ENCODE results near the gene RBM47. TPM values are rescaled to one million over a fixed set of nuclear protein-coding genes. Genes with fewer than 3 reads are reported as not detected.

RBM47 gene
- total and polyA plus RNA-seq, 10 of the 15 experiments (the other 5 are each of a cell fraction or from before 2014, with no cell fraction given) = 7.9 to 45.0 (median 28.7) TPM

DNA sequence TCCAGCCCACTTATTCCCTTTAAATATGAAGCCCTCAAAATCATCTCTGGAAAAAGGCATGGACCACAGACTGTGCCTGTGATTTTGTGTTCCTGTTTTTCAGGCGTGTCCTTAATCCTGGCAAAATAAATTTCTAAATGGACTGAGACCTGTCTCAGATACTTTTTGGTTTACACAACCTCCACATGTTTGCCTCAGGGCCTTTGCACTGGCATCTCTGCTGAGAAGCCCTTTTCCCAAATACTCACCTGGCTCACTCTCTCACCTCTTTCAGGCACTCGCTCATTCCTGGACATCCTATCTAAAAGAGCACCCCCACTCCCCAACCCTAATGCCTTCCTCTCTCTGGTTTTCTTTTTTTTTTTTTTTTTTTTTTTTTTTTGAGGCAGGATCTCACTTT, 254.0 kb downstream of the RBM47 start:
- no peaks in the 10 kb centered on the region for H3K27me3 ChIP-seq (replicated peaks in 1 of 2; ENCODE audit: control insufficient read depth in 2 of 2, insufficient read depth in 2 of 2, low read length in 1 of 2)
- no peaks in the 10 kb centered on the region for H3K9me3 ChIP-seq (replicated peaks; ENCODE audit: control insufficient read depth, insufficient read depth, low read length)
- no peaks in the 10 kb centered on the region for H3K79me2 ChIP-seq (ENCODE audit: control insufficient read depth, insufficient read depth, low read length)
- H3K4me1 ChIP-seq (ENCODE audit: control insufficient read depth, insufficient read depth, low read length) = no peaks in the 10 kb centered on the region
- H3K4me3 ChIP-seq = no peak overlapping the region
- 77% methylated on average over 2 of the region's 2 CpGs for WGBS (ENCODE audit: insufficient coverage, insufficient replicate concordance, low lambda C conversion rate, missing lambda C conversion rate)
- H3K27ac ChIP-seq (ENCODE audit: control insufficient read depth, insufficient read depth) = no peak overlapping the region
- POLR2A ChIA-PET = no interaction called here
- no peak overlapping the region for H3K4me2 ChIP-seq (ENCODE audit: control insufficient read depth, insufficient read depth)
- ATAC-seq (no peak), FAIRE-seq (no peak), DNase-seq (ENCODE audit: low read depth, low spot score) (no peak)
- intact Hi-C loops (cut with micrococcal nuclease; ENCODE audit: unreplicated experiment) (no loop called here), in situ Hi-C loops (cut with MboI) (no loop called here)
- H3K36me3 ChIP-seq (ENCODE audit: control insufficient read depth in 2 of 2, insufficient read depth in 2 of 2, low read length in 1 of 2) = no peaks in the 10 kb centered on the region
- H4K20me1 ChIP-seq (ENCODE audit: control insufficient read depth, insufficient read depth) = no peaks in the 10 kb centered on the region
- H2AFZ ChIP-seq (ENCODE audit: control insufficient read depth, low read depth, low read length) = no peak overlapping the region
- no TSS peak for BruUV-seq (replicated peaks)
- RAD21 ChIA-PET (ENCODE audit: unreplicated experiment) = no interaction called here
- SMC1A ChIA-PET (ENCODE audit: uncharacterized antibody, unreplicated experiment) = no interaction called here
- TF ChIP-seq ETV6 (conservative IDR thresholded peaks at IDR 0.05 in 1 of 2, IDR thresholded peaks at IDR 0.05 in 1 of 2; ENCODE audit: borderline replicate concordance in 1 of 2, low read depth in 1 of 2) = no peak
- TF ChIP-seq, protein P1, sequence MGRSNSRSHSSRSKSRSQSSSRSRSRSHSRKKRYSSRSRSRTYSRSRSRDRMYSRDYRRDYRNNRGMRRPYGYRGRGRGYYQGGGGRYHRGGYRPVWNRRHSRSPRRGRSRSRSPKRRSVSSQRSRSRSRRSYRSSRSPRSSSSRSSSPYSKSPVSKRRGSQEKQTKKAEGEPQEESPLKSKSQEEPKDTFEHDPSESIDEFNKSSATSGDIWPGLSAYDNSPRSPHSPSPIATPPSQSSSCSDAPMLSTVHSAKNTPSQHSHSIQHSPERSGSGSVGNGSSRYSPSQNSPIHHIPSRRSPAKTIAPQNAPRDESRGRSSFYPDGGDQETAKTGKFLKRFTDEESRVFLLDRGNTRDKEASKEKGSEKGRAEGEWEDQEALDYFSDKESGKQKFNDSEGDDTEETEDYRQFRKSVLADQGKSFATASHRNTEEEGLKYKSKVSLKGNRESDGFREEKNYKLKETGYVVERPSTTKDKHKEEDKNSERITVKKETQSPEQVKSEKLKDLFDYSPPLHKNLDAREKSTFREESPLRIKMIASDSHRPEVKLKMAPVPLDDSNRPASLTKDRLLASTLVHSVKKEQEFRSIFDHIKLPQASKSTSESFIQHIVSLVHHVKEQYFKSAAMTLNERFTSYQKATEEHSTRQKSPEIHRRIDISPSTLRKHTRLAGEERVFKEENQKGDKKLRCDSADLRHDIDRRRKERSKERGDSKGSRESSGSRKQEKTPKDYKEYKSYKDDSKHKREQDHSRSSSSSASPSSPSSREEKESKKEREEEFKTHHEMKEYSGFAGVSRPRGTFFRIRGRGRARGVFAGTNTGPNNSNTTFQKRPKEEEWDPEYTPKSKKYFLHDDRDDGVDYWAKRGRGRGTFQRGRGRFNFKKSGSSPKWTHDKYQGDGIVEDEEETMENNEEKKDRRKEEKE (IDR thresholded peaks at IDR 0.05) = no peak
- TF ChIP-seq ASH2L (IDR thresholded peaks at IDR 0.05; ENCODE audit: borderline replicate concordance, low read depth) = no peak
- CTCF ChIA-PET = no interaction called here
- no peak overlapping the region for H3K9ac ChIP-seq (ENCODE audit: control insufficient read depth, insufficient read depth, low read length)

DNA sequence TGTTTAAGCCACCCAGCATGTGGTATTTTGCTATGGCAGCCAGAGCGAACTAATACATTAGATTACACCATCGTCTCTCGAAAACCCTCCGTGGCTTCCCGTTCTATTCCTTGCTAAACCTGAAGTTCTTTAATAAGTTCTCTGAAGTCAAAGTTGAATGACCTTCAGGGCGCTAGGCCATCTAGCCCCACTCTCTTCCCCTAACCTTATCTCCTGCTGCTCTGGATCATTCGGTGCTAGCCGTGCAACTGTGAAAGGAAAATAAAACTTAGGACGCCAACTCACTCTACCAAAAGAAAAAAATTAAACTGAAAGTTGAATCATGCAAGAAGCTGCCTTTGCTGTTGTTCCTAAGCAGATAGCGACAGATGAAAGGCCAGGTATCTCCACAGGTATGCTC, 254.6 kb downstream of the RBM47 start:
- no peak for DNase-seq (ENCODE audit: low read depth, low spot score)
- intact Hi-C loops (cut with micrococcal nuclease; ENCODE audit: unreplicated experiment) = no loop called here
- SMC1A ChIA-PET (ENCODE audit: uncharacterized antibody, unreplicated experiment) = no interaction called here
- TF ChIP-seq, protein P2, sequence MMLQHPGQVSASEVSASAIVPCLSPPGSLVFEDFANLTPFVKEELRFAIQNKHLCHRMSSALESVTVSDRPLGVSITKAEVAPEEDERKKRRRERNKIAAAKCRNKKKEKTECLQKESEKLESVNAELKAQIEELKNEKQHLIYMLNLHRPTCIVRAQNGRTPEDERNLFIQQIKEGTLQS (IDR thresholded peaks at IDR 0.05; ENCODE audit: borderline replicate concordance, extremely low read depth, low read depth, low read length) = no peak
- TF ChIP-seq NR2C2 (IDR thresholded peaks at IDR 0.05; ENCODE audit: borderline replicate concordance, control insufficient read depth, insufficient read length, low read depth) (no peak), GATAD2B (conservative IDR thresholded peaks at IDR 0.05; ENCODE audit: low read depth) (no peak)
- Histone ChIP-seq H4K20me1 (ENCODE audit: control insufficient read depth, insufficient read depth) (no peaks in the 10 kb centered on the region), H3K4me3 (no peak overlapping the region), H3K36me3 (ENCODE audit: control insufficient read depth in 2 of 2, insufficient read depth in 2 of 2, low read length in 1 of 2) (no peaks in the 10 kb centered on the region), H3K9me3 (replicated peaks; ENCODE audit: control insufficient read depth, insufficient read depth, low read length) (no peaks in the 10 kb centered on the region), H3K27me3 (replicated peaks in 1 of 2; ENCODE audit: control insufficient read depth in 2 of 2, insufficient read depth in 2 of 2, low read length in 1 of 2) (no peaks in the 10 kb centered on the region), H3K9ac (ENCODE audit: control insufficient read depth, insufficient read depth, low read length) (no peak overlapping the region), H3K4me1 (ENCODE audit: control insufficient read depth, insufficient read depth, low read length) (no peaks in the 10 kb centered on the region), H3K27ac (ENCODE audit: control insufficient read depth, insufficient read depth) (no peak overlapping the region), H2AFZ (ENCODE audit: control insufficient read depth, low read depth, low read length) (no peak overlapping the region), H3K4me2 (ENCODE audit: control insufficient read depth, insufficient read depth) (no peak overlapping the region), H3K79me2 (ENCODE audit: control insufficient read depth, insufficient read depth, low read length) (no peaks in the 10 kb centered on the region)
- ATAC-seq = no peak
- POLR2A ChIA-PET = no interaction called here
- BruUV-seq (replicated peaks) = no TSS peak
- WGBS (ENCODE audit: insufficient coverage, insufficient replicate concordance, low lambda C conversion rate, missing lambda C conversion rate) = 88% methylated on average over 10 of the region's 10 CpGs
- in situ Hi-C loops (cut with MboI) = no loop called here
- CTCF ChIA-PET = no interaction called here
- FAIRE-seq = no peak
- RAD21 ChIA-PET (ENCODE audit: unreplicated experiment) = no interaction called here

All from GM12878 (cell line).